Colonic mucosa (tissue), 4 donors: ENCODE results near the gene CNNM4. TPM values are rescaled to one million over a fixed set of nuclear protein-coding genes. Genes with fewer than 3 reads are reported as not detected.
"Not testable (repeated sequence)": the region's sequence is repeated elsewhere in the genome, so short reads cannot be mapped to it uniquely, and the experiment has no call there.

Experiments
- DNase-seq: peaks from one replicate; pipeline ENCODE4 v3.0.0-alpha.2; 2020
- H3K27ac ChIP-seq: fragments of 200-600 bp; one replicate; pipeline ENCODE4 v1.8.0; 2021
- H3K27me3 ChIP-seq: fragments of 200-600 bp; one replicate; pipeline ENCODE4 v1.8.0; 2021
- H3K36me3 ChIP-seq: fragments of 200-600 bp; one replicate; pipeline ENCODE4 v1.8.0; 2021
- H3K4me1 ChIP-seq: fragments of 200-600 bp; one replicate; pipeline ENCODE4 v1.8.0; 2021; ENCODE audit warnings: mild to moderate bottlenecking
- H3K4me3 ChIP-seq: fragments of 200-600 bp; one replicate; pipeline ENCODE4 v1.8.0; 2021
- H3K9ac ChIP-seq, 2 donors: one replicate each; pipeline ENCODE4 v1.7.0; 2013; ENCODE audit warnings: control low read depth in 2 of 2, low read depth in 2 of 2, low read length in 2 of 2
- H3K9me3 ChIP-seq: fragments of 200-600 bp; one replicate; pipeline ENCODE4 v1.8.0; 2021
- intact Hi-C: fragments of 100-400 bp; cut with DNase I; formaldehyde crosslinking; loops from one replicate; pipeline ENCODE4 v1.14.1; 2022
- total RNA-seq, 2 donors: library from RNA; stranded (reverse); fragmentation: NEBNext Ultra II Directional in 1 of 2; extraction: Animal tissue kit (Norgen Biotek cat#: 25700) in 1 of 2; gene quantifications; one replicate each; pipeline ENCODE4 v1.2.1, GENCODE V29; 2021
- TF ChIP-seq, protein P1 (sequence below): fragments of 200-600 bp; IDR thresholded peaks from one replicate; pipeline ENCODE4 v1.8.0; 2022; ENCODE audit warnings: antibody characterized with exemption, mild to moderate bottlenecking
- donor health status: healthy.
- donor health status: DM: no; HTN: no; CAD: no.
- donor health status: DM: no; HTN: no; CAD: no.

Gene CNNM4
- total RNA-seq, 2 donors from 2014 or later, result 80.4 to 190 TPM

DNA sequence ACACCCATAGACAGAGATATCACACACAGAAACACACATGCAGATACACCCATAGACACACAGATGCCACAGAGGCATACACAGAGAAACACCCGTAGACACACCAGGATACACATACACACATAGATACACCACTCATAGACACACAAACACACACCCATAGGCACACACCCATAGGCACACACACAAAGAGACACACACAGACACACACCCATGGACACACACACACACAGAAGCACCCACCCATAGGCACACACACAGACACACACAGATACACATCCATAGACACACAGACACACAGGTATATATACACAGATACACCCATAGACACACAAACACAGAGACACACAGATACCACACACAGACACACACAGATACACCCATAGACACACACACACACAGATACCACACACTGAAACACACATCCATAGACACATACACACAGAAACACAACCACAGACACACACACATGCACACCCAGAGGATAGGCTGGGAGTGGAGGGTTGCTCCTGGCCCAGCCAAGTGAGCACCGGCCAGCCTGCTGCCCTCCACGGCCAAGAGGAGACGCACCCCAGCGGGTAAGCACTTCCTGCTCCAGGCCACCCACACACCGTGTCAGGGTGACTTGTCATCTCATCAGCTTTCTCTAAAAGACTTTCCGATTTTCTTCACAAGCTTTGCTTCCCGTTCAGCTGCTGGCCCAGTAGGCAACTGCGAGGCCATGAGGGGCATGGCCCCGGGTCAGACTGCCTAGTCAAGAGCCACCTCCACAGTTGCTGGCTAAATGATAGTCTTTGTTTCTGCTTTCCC is 41.3 kb downstream of the CNNM4 start:
- Histone ChIP-seq H3K4me3 (no peak overlapping the region), H3K4me1 (no peaks in the 10 kb centered on the region), H3K27me3 (no peaks in the 10 kb centered on the region), H3K9me3 (no peaks in the 10 kb centered on the region), H3K9ac (no peak overlapping the region), H3K27ac (no peak overlapping the region), H3K36me3 (peaks cover 5% of the 10 kb centered on the region)
- TF ChIP-seq, protein P1, sequence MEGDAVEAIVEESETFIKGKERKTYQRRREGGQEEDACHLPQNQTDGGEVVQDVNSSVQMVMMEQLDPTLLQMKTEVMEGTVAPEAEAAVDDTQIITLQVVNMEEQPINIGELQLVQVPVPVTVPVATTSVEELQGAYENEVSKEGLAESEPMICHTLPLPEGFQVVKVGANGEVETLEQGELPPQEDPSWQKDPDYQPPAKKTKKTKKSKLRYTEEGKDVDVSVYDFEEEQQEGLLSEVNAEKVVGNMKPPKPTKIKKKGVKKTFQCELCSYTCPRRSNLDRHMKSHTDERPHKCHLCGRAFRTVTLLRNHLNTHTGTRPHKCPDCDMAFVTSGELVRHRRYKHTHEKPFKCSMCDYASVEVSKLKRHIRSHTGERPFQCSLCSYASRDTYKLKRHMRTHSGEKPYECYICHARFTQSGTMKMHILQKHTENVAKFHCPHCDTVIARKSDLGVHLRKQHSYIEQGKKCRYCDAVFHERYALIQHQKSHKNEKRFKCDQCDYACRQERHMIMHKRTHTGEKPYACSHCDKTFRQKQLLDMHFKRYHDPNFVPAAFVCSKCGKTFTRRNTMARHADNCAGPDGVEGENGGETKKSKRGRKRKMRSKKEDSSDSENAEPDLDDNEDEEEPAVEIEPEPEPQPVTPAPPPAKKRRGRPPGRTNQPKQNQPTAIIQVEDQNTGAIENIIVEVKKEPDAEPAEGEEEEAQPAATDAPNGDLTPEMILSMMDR, result no peak
- intact Hi-C loops, result loop anchor here (5.0 to 10.0 kb wide), 2 partner anchors 40 to 187 kb away; partner anchors contain the start of gene CNNM4
- DNase-seq, result no peak

DNA sequence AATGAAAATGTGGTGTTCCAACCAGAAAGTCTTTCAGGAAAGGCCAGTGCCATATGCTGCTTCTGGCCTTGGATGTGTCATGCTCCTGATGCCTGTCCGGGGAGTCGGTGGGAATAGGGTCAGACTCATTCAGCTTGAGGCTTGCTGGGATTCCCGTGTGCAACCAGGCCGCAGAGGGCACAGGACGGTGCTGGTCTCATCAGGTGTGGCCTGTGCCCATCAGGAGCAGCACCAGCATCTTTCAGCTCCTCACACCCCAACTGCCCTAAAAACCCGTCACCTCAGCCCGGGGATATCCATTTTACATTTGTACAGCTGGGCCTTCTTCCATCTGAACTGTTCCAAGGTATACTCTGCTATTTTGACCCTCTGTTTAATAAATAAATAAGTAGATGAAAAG is 42.0 kb downstream of the CNNM4 start:
- no peaks in the 10 kb centered on the region for H3K4me1 ChIP-seq
- no peak overlapping the region for H3K9ac ChIP-seq
- no peak overlapping the region for H3K27ac ChIP-seq
- intact Hi-C loops, result loop anchor here (5.0 to 10.0 kb wide), 2 partner anchors 40 to 188 kb away; partner anchors contain the start of gene CNNM4
- no peaks in the 10 kb centered on the region for H3K27me3 ChIP-seq
- H3K4me3 ChIP-seq, result no peak overlapping the region
- no peak for DNase-seq
- H3K9me3 ChIP-seq, result no peaks in the 10 kb centered on the region
- H3K36me3 ChIP-seq, result peaks cover 5% of the 10 kb centered on the region
- TF ChIP-seq, protein P1, result no peak

DNA sequence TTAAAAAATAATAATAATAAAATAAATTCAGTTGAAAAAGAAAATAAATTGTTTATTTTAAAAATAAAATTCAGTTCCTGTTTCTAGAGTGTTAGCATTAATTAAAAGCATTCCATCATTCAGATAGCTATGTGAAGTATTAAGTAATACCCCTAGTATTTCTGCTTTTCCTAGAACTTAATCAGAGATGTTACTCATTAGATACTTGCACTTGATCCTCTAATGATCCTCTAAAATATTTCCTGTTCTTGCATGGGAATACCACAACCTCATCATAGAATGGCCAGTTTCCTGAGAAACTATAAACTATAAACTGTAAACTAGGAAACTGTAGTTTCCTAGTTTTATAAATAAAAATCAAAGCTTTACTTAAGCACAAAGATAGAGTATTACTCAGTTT is 44.3 kb downstream of the CNNM4 start:
- TF ChIP-seq, protein P1, result no peak
- intact Hi-C loops, result loop anchor here (5.0 to 10.0 kb wide), 2 partner anchors 43 to 190 kb away; partner anchors contain the start of gene CNNM4
- Histone ChIP-seq H3K9me3 (no peaks in the 10 kb centered on the region), H3K27ac (no peak overlapping the region), H3K4me3 (no peak overlapping the region), H3K9ac (no peak overlapping the region), H3K36me3 (peaks cover 9% of the 10 kb centered on the region), H3K27me3 (no peaks in the 10 kb centered on the region), H3K4me1 (no peaks in the 10 kb centered on the region)
- DNase-seq, result no peak

DNA sequence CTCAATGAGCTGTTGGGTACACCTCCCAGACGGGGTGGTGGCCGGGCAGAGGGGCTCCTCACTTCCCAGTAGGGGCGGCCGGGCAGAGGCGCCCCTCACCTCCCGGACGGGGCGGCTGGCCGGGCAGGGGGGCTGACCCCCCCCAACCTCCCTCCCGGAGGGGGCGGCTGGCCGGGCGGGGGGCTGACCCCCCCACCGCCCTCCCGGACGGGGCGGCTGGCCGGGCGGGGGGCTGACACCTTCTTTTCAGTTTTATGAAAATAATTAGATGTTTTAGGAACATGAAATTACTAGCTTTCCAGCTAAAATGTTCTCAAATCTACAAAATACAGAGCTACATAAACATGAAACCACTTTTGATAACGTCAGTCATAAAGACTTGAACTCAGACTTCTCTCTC is 45.2 kb downstream of the CNNM4 start:
- not testable (repeated sequence) for H3K9ac ChIP-seq, H3K36me3 ChIP-seq, H3K4me1 ChIP-seq, H3K27ac ChIP-seq, DNase-seq, H3K4me3 ChIP-seq, H3K27me3 ChIP-seq, H3K9me3 ChIP-seq
- intact Hi-C loops, result loop anchor here (10.0 kb wide), 1 partner anchor 191 kb away; no protein-coding TSS in a partner anchor

DNA sequence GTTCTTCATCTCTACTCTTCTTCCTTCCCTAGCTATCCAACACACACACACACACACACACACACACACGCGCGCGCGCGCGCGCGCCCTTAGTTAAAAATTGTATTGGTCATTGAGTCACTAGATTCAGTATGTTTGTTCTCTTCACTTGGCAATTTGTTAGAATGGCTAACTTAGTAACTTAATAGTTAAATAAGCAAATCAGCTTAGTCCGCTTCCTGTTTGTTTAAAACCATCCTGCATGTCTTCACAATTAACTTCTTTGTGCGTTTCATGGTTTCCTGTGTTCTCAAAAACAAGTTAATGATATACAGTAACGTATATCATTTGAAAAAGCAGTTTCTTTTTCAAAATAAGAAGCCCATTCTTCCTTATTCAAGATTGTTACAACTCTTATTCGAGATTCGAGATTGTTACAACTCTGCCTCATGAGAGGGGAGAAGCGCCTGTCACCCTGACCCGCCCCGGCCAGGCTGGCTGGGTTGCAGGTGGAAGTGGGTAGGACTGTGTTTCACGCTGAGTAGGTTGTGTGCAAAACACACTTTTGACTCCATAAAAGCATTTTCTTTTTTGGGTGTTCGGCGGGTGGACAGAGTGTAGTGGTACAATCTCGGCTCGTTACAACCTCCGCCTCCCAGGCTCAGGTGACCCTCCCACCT is 45.9 kb downstream of the CNNM4 start:
- TF ChIP-seq, protein P1, result no peak
- Histone ChIP-seq H3K4me3 (no peak overlapping the region), H3K9me3 (no peaks in the 10 kb centered on the region), H3K36me3 (peaks cover 9% of the 10 kb centered on the region), H3K27me3 (no peaks in the 10 kb centered on the region), H3K9ac (no peak overlapping the region), H3K4me1 (no peaks in the 10 kb centered on the region), H3K27ac (no peak overlapping the region)
- no peak for DNase-seq
- intact Hi-C loops, result loop anchor here (10.0 kb wide), 1 partner anchor 192 kb away; no protein-coding TSS in a partner anchor

DNA sequence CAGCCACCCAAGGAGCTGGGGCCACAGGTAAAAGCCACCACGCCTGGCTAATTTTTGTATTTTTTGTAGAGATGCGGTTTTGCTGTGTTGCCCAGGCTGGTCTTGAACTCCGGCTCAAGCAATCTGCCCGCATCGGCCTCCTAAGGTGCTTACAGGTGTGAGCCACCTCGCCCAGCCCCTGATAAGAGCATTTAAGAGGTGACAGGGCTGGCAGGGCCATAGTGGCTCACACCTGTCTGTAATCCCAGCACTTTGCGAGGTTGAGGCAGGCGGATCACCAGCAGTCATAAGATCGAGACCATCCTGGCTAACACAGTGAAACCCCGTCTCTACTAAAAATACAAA is 46.4 kb downstream of the CNNM4 start:
- no peak overlapping the region for H3K27ac ChIP-seq
- no peak for DNase-seq
- H3K27me3 ChIP-seq, result no peaks in the 10 kb centered on the region
- TF ChIP-seq, protein P1, result no peak
- intact Hi-C loops, result loop anchor here (10.0 kb wide), 1 partner anchor 192 kb away; no protein-coding TSS in a partner anchor
- H3K4me3 ChIP-seq, result no peak overlapping the region
- peaks cover 6% of the 10 kb centered on the region for H3K36me3 ChIP-seq
- H3K9me3 ChIP-seq, result no peaks in the 10 kb centered on the region
- H3K9ac ChIP-seq, result no peak overlapping the region
- H3K4me1 ChIP-seq, result no peaks in the 10 kb centered on the region
